SIG-M5 treated with dmso at 0.1 percent for 504 hours (cell line): ENCODE measurements around the gene LZTFL1.

Source experiments
- DNase-seq: peaks from one replicate; lab custom pipeline; 2025; ENCODE audit not compliant: unreplicated experiment; lab: John Stamatoyannopoulos, UW

LZTFL1 gene

GRCh38 chr3:45787551-45787950 lies 54.4 kb downstream of the LZTFL1 start:
- no peak for DNase-seq

- no peak for DNase-seq
Measured at GRCh38 chr3:45786801-45787495, 55.0 kb downstream of the LZTFL1 start.

- DNase-seq: no peak
Measured at GRCh38 chr3:45785605-45786150, 56.2 kb downstream of the LZTFL1 start.

GRCh38 chr3:45783667-45784066 lies 58.3 kb downstream of the LZTFL1 start:
- no peak for DNase-seq

- no peak for DNase-seq
Measured at GRCh38 chr3:45782381-45782780, 59.5 kb downstream of the LZTFL1 start.

GRCh38 chr3:45781841-45782240 lies 60.1 kb downstream of the LZTFL1 start:
- DNase-seq: no peak

GRCh38 chr3:45781271-45781670 lies 60.6 kb downstream of the LZTFL1 start:
- no peak for DNase-seq

GRCh38 chr3:45779746-45780735 lies 61.9 kb downstream of the LZTFL1 start:
- DNase-seq: no peak

- DNase-seq: no peak
Measured at GRCh38 chr3:45778761-45779201, 63.1 kb downstream of the LZTFL1 start.

GRCh38 chr3:45777746-45778386 lies 64.1 kb downstream of the LZTFL1 start:
- no peak for DNase-seq

GRCh38 chr3:45777111-45777745 lies 64.7 kb downstream of the LZTFL1 start:
- DNase-seq: no peak

GRCh38 chr3:45776611-45777010 lies 65.3 kb downstream of the LZTFL1 start:
- no peak for DNase-seq

GRCh38 chr3:45776301-45776595 lies 65.7 kb downstream of the LZTFL1 start:
- DNase-seq: no peak

- DNase-seq: no peak
Measured at GRCh38 chr3:45775571-45776300, 66.2 kb downstream of the LZTFL1 start.

GRCh38 chr3:45774581-45775521 lies 67.1 kb downstream of the LZTFL1 start:
- no peak for DNase-seq

GRCh38 chr3:45773714-45774449 lies 68.0 kb downstream of the LZTFL1 start:
- no peak for DNase-seq
